ENCODE results near the gene RPS5.

DNA sequence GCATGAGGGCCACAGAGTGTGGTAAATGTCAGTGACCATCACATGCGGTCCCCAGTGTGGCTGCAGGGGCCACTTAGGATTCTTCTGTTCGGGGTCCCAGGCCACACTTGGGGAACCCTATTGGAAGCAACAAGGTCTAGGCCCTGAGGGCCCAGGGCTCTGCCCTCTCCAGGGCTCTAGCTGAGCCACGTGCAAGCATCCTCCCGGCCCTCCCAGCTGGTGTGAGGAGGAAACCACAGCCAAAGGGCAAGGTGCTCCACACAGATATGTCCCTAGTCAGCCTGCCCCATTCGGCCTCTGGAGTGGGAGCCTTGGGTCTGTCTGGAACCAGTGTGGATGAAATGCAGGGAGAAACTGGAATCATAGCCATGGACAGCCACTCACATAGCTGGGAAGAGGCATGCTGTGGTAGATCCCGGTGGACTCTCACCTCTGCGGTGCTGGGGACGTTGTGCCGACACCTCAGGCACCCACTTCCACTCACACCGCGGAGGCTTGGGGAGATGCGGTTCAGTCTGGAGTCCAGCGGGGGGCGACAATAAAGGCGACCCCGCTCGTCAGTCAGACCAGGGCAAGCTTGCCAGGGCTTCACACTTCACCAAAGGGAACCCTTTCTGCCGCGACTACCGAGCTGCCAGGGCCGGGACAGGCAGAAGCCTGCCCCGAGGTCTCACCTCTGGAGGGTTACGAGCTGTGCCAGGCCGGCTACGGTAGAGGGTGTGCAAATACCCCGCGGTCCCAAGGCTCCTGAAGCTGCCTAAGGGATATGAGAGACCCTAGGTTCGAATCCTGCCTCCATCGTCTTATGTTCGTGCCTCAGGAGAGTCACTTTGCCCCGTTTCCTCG lies 20.3 kb upstream of the RPS5 start:
- TF ChIP-seq, protein P1, sequence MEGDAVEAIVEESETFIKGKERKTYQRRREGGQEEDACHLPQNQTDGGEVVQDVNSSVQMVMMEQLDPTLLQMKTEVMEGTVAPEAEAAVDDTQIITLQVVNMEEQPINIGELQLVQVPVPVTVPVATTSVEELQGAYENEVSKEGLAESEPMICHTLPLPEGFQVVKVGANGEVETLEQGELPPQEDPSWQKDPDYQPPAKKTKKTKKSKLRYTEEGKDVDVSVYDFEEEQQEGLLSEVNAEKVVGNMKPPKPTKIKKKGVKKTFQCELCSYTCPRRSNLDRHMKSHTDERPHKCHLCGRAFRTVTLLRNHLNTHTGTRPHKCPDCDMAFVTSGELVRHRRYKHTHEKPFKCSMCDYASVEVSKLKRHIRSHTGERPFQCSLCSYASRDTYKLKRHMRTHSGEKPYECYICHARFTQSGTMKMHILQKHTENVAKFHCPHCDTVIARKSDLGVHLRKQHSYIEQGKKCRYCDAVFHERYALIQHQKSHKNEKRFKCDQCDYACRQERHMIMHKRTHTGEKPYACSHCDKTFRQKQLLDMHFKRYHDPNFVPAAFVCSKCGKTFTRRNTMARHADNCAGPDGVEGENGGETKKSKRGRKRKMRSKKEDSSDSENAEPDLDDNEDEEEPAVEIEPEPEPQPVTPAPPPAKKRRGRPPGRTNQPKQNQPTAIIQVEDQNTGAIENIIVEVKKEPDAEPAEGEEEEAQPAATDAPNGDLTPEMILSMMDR (IDR thresholded peaks at IDR 0.05) = no peak
- no peak for TF ChIP-seq EZH2 (IDR thresholded peaks at IDR 0.05)
